HCT116 (cell line): ENCODE results near the gene PCIF1.
"Not testable (repeated sequence)": the region's sequence is repeated elsewhere in the genome, so short reads cannot be mapped to it uniquely, and the experiment has no call there.

Experiments used
- CEBPB ChIP-seq: IDR thresholded peaks from 2 replicates; pipeline ENCODE4 v1.6.1; 2012; ENCODE audit warnings: low read depth
- CTCF ChIP-seq, 3 experiments: fragments of 200-600 bp in 1 of 3; sonication (generic) in 1 of 3; IDR thresholded peaks in 2 of 3; conservative IDR thresholded peaks in 1 of 3; 2 replicates each; pipeline ENCODE4 v1.5.1; 2012 to 2017; ENCODE audit warnings: low read depth in 2 of 3, low read length in 2 of 3, antibody characterized with exemption in 1 of 3, borderline replicate concordance in 1 of 3, control low read depth in 1 of 3, mild to moderate bottlenecking in 1 of 3, mixed read lengths in 1 of 3, mixed run types in 1 of 3, moderate library complexity in 1 of 3; ENCODE audit not compliant: insufficient read depth in 1 of 3
- EGR1 ChIP-seq: IDR thresholded peaks from 2 replicates; pipeline ENCODE4 v1.6.1; 2012; ENCODE audit warnings: low read depth
- EZH2 ChIP-seq: fragments of 200-600 bp; sonication (generic); IDR thresholded peaks from 2 replicates; pipeline ENCODE4 v1.6.1; 2017; ENCODE audit warnings: antibody characterized with exemption, mixed run types
- JUND ChIP-seq: IDR thresholded peaks from 2 replicates; pipeline ENCODE4 v1.6.1; 2012
- MAX ChIP-seq: IDR thresholded peaks from 2 replicates; pipeline ENCODE4 v1.6.1; 2012
- POLR2A ChIP-seq: IDR thresholded peaks from 2 replicates; pipeline ENCODE4 v1.7.0; 2011; ENCODE audit warnings: borderline replicate concordance; ENCODE audit not compliant: insufficient read depth, insufficient read length; ENCODE audit errors: extremely low read depth
- POLR2AphosphoS5 ChIP-seq: IDR thresholded peaks from 2 replicates; pipeline ENCODE4 v1.6.1; 2011; ENCODE audit warnings: mild to moderate bottlenecking, low read depth, low read length, moderate library complexity
- SP1 ChIP-seq: IDR thresholded peaks from 2 replicates; pipeline ENCODE4 v1.6.1; 2012; ENCODE audit warnings: low read depth
- YY1 ChIP-seq: IDR thresholded peaks from 2 replicates; pipeline ENCODE4 v1.6.1; 2011; ENCODE audit warnings: low read length, low read depth, moderate library complexity, mild to moderate bottlenecking; ENCODE audit not compliant: insufficient replicate concordance; ENCODE audit errors: extremely low read depth
- ZFX ChIP-seq: fragments of 450-650 bp; IDR thresholded peaks from 2 replicates; pipeline ENCODE4 v1.6.1; 2017
- TF ChIP-seq, protein P1 (sequence below): IDR thresholded peaks from 2 replicates; pipeline ENCODE4 v1.6.1; 2012
- TF ChIP-seq, protein P2 (sequence below): IDR thresholded peaks from 2 replicates; pipeline ENCODE4 v1.6.1; 2012; ENCODE audit warnings: low read depth

- TF ChIP-seq EZH2; CTCF (IDR thresholded peaks at IDR 0.05 in 2 of 3, conservative IDR thresholded peaks at IDR 0.05 in 1 of 3; ENCODE audit: borderline replicate concordance in 1 of 3, insufficient read depth in 1 of 3, low read depth in 2 of 3, low read length in 2 of 3); POLR2A; ZFX; YY1; SP1; POLR2AphosphoS5; MAX; JUND; EGR1; CEBPB: not testable (repeated sequence)
- TF ChIP-seq, protein P1, sequence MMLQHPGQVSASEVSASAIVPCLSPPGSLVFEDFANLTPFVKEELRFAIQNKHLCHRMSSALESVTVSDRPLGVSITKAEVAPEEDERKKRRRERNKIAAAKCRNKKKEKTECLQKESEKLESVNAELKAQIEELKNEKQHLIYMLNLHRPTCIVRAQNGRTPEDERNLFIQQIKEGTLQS, result not testable (repeated sequence)
- TF ChIP-seq, protein P2, sequence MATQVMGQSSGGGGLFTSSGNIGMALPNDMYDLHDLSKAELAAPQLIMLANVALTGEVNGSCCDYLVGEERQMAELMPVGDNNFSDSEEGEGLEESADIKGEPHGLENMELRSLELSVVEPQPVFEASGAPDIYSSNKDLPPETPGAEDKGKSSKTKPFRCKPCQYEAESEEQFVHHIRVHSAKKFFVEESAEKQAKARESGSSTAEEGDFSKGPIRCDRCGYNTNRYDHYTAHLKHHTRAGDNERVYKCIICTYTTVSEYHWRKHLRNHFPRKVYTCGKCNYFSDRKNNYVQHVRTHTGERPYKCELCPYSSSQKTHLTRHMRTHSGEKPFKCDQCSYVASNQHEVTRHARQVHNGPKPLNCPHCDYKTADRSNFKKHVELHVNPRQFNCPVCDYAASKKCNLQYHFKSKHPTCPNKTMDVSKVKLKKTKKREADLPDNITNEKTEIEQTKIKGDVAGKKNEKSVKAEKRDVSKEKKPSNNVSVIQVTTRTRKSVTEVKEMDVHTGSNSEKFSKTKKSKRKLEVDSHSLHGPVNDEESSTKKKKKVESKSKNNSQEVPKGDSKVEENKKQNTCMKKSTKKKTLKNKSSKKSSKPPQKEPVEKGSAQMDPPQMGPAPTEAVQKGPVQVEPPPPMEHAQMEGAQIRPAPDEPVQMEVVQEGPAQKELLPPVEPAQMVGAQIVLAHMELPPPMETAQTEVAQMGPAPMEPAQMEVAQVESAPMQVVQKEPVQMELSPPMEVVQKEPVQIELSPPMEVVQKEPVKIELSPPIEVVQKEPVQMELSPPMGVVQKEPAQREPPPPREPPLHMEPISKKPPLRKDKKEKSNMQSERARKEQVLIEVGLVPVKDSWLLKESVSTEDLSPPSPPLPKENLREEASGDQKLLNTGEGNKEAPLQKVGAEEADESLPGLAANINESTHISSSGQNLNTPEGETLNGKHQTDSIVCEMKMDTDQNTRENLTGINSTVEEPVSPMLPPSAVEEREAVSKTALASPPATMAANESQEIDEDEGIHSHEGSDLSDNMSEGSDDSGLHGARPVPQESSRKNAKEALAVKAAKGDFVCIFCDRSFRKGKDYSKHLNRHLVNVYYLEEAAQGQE, result not testable (repeated sequence)
Measured at GRCh38 chr20:45995495-45996097, 61.1 kb downstream of the PCIF1 start.
